ENCODE results near the gene TEX29.

The TEX29 gene

GRCh38 chr13:111322001-111322915, 1.8 kb downstream of the TEX29 start:
- no peak for DNase-seq (ENCODE audit: low read depth, low spot score)

GRCh38 chr13:111322916-111323331, 2.5 kb downstream of the TEX29 start:
- no peak for DNase-seq (ENCODE audit: low read depth, low spot score)

GRCh38 chr13:111323549-111323948, 3.1 kb downstream of the TEX29 start:
- DNase-seq (ENCODE audit: low read depth, low spot score), result no peak

GRCh38 chr13:111323950-111324651, 3.7 kb downstream of the TEX29 start:
- no peak for DNase-seq (ENCODE audit: low read depth, low spot score)

DNA sequence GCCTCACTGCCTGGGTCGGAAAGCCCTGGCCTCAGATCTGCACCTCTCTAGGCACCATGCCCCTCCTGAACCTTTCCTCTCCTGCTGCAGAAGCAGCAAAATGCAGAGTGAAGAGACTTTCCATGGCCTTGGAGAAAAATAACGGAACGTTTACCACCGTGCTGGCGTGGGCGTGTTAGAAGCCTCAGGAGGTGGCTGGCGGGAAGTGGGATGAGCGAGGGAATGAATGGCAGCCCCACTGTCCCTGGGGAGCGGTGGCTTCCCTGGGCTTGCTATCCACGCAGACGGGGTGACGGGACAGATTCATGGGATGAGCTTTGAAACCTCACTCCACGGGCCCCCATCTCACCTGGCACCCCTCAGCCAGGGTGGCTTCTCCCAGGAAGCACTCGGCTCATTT, 4.3 kb downstream of the TEX29 start:
- DNase-seq (ENCODE audit: low read depth, low spot score), result no peak

- no peak for DNase-seq (ENCODE audit: low read depth, low spot score)
These were observed 4.9 kb downstream of the TEX29 start for GRCh38 chr13:111325146-111325890.

GRCh38 chr13:111325941-111326620, 5.6 kb downstream of the TEX29 start:
- no peak for DNase-seq (ENCODE audit: low read depth, low spot score)

DNA sequence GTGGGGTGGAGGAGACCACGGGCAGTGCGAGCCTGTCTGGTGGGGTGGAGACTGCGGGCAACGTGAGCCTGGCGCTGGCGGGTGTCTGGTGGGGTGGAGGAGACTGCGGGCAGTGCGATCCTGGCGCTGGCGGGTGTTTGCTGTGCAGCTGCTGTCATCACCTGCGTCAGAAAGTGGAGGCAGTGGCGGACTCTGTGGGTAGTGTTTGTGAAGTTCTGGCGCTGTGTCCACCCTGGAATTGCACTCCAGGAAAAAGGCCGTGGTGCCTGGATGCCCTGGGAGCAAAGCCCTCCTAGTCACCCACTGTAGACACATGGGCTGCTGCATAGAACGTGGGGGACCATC, 6.2 kb downstream of the TEX29 start:
- DNase-seq (ENCODE audit: low read depth, low spot score), result no peak

- no peak for DNase-seq (ENCODE audit: low read depth, low spot score)
These were observed 6.7 kb downstream of the TEX29 start for GRCh38 chr13:111326981-111327642.

DNA sequence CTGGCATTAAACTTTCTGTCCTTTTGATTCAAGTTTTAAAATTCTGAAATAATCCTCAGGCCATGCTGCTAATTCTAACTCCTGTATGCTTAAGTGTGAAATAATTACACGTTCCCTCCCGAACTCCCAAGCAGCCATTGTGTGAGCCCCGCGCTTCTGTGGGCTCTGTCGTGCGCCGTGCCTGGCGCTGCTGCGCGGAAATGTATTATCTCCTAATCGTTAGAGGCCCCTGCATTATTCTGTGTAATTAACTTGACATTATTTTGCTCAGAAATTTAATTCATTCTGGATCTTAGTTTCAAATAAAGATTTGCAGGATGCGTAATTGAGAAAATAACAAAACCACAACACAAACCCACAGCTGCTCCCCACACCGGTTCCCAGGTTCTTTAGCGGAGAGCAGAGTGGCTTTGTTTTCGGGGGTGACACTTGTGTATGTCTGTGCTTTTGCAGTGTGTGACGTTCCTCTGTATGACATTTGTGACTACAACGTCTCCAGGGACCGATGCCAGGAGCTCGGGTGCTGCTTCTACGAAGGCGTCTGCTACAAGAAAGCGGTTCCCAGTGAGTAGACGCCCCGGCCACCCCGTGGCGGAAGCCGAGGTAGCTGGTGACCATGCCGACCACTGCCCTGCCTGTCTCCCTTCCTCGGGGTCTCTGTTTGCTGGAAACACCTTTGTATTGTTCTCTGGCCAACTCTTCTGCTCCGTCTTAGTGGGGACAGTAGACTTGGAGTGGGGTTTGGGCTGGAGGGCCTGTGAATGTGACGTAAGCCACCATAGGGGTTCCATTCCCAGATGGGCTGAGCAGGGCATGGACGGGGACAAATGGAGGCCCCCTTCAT, 7.5 kb downstream of the TEX29 start:
- DNase-seq (ENCODE audit: low read depth, low spot score), result no peak

DNA sequence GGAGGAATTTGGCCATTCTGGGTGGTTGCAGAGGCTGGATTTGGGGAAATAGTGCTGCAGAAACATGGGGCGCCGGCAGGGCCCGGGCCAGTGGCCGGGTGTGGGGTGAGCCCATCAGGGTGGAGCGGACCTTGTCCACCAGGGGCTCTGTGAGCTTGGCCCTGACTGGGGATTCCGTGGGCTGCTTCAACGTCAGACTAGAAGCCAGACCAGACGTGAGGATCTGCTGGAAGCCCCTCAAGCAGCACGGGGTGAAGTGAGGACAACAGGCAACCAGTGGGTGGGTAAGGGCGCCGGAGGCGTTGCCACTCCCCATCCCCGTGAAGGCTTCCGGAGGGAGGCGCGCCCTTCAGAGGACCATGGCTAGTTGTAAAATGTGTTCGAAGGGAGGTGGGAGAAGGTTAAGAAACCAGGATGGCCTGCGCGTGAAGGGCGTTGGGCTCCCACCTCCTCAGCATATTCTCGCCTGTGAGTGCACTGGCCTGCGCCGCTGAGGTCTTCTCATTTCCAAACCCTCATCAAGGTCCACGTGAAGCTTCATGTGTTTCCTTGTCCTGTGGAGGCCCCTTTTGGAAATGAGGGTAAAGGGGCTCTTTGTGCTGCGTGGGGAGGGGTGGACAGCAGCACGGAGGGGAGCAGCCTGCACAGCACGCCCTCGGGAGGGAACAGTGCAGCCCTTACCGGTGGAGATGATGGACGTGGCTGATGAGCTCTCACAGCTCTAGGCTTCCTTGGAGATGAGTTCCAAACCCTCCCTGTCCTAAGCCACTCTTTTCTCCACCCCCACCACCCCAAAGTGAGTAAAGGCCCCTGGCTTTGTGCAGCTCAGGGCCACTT, 8.3 kb downstream of the TEX29 start:
- no peak for DNase-seq (ENCODE audit: low read depth, low spot score)

- no peak for DNase-seq (ENCODE audit: low read depth, low spot score)
These were observed 9.2 kb downstream of the TEX29 start for GRCh38 chr13:111329641-111330040.

- no peak for DNase-seq (ENCODE audit: low read depth, low spot score)
These were observed 9.7 kb downstream of the TEX29 start for GRCh38 chr13:111330066-111330610.

DNA sequence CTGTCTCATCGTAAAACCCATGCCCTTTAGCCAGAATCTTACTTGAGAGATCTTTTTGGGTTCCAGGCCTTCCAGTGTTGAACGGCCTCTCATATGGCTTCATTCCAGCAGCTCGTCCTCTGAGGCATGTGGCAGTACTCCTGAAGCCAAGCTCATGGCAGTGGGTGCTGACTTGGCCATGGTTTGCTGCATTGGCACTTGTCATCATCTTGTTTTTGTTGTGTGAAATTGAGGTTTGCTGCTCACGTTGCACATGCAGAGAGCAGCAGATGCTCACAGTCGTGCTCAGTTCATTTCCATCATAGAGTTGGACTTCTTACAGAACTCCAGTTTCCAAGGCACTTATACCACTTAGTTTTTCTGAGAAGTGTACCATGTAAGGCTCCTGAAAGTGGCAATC, 14.9 kb downstream of the TEX29 start:
- DNase-seq (ENCODE audit: low read depth, low spot score), result no peak

GRCh38 chr13:111336666-111337065, 16.2 kb downstream of the TEX29 start:
- no peak for DNase-seq (ENCODE audit: low read depth, low spot score)

GRCh38 chr13:111337206-111337605, 16.8 kb downstream of the TEX29 start:
- DNase-seq (ENCODE audit: low read depth, low spot score), result no peak

DNA sequence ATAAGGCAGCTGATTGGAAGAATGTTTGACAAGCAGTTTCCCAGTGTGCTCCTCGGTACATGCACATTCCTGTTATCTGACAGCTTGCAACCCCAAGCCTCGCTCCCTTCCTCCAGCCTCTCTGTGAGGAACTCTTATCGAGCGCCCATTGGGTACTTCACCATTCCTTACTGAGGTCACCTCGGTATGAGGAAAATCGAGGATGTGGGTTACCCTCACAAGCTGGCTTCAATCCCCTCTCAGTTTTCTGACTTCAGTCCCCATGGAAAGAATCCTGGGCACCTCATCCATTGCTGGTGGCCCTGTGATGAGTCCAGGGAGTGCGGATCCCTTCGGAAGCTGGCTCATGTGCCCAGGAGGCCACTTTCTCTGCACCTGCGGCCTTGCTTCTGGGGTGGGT, 17.3 kb downstream of the TEX29 start:
- DNase-seq (ENCODE audit: low read depth, low spot score), result no peak

GRCh38 chr13:111338841-111339240, 18.4 kb downstream of the TEX29 start:
- no peak for DNase-seq (ENCODE audit: low read depth, low spot score)

Measured in activated CD4-positive, CD25-positive, alpha-beta regulatory T cell treated with anti-CD3 and anti-CD28 coated beads, Interleukin-2, amount 50 U/mL, for 16 hours (primary cell).